Hepatocyte (in vitro differentiated cells): Measurements from ENCODE around the gene TBC1D5.

Experiments used
- EZH2 ChIP-seq: fragments of 200-600 bp; sonication (generic); IDR thresholded peaks from 2 replicates; pipeline ENCODE4 v1.6.1; 2016; ENCODE audit warnings: antibody characterized with exemption, mild to moderate bottlenecking, borderline replicate concordance
- EZH2phosphoT487 ChIP-seq: fragments of 200-600 bp; sonication (generic); IDR thresholded peaks from one replicate; pipeline ENCODE4 v1.6.1; 2018; ENCODE audit warnings: antibody characterized with exemption, mild to moderate bottlenecking, low read depth, moderate library complexity; ENCODE audit not compliant: unreplicated experiment, severe bottlenecking
- TF ChIP-seq, protein P1 (sequence below): fragments of 200-600 bp; sonication (generic); IDR thresholded peaks from 2 replicates; pipeline ENCODE4 v1.5.1; 2016; ENCODE audit warnings: antibody characterized with exemption, mild to moderate bottlenecking; ENCODE audit not compliant: poor library complexity

- TF ChIP-seq, protein P1, sequence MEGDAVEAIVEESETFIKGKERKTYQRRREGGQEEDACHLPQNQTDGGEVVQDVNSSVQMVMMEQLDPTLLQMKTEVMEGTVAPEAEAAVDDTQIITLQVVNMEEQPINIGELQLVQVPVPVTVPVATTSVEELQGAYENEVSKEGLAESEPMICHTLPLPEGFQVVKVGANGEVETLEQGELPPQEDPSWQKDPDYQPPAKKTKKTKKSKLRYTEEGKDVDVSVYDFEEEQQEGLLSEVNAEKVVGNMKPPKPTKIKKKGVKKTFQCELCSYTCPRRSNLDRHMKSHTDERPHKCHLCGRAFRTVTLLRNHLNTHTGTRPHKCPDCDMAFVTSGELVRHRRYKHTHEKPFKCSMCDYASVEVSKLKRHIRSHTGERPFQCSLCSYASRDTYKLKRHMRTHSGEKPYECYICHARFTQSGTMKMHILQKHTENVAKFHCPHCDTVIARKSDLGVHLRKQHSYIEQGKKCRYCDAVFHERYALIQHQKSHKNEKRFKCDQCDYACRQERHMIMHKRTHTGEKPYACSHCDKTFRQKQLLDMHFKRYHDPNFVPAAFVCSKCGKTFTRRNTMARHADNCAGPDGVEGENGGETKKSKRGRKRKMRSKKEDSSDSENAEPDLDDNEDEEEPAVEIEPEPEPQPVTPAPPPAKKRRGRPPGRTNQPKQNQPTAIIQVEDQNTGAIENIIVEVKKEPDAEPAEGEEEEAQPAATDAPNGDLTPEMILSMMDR: no peak
- no peak for TF ChIP-seq EZH2
- no peak for TF ChIP-seq EZH2phosphoT487
Measured at GRCh38 chr3:17288839-17289399, 453.5 kb downstream of the TBC1D5 start.
